ENCODE results near the gene UMAD1. TPM values are rescaled to one million over a fixed set of nuclear protein-coding genes. Genes with fewer than 3 reads are reported as not detected.

UMAD1 gene
- polyA plus RNA-seq, 1 of the 3 experiments (the other 2 are of a cell fraction), result 13.9 TPM

GRCh38 chr7:7857143-7857583 is 216.6 kb downstream of the UMAD1 start:
- Histone ChIP-seq H3K27ac (ENCODE audit: low read depth in 2 of 2, low read length in 1 of 2) (no peak overlapping the region), H2AFZ (ENCODE audit: low read depth) (no peak overlapping the region), H3K9ac (no peak overlapping the region), H3F3A (replicated peaks; ENCODE audit: insufficient read depth) (no peaks in the 10 kb centered on the region), H3K4me2 (no peak overlapping the region), H3K4me1 (ENCODE audit: control insufficient read depth in 1 of 2, insufficient read depth in 2 of 2, low read depth in 1 of 2, low read length in 1 of 2) (peaks cover 0 to 7% of the 10 kb centered on the region in 2 experiments; a peak in 2 of 4 replicates), H3K27me3 (ENCODE audit: insufficient read depth) (no peaks in the 10 kb centered on the region), H3K79me2 (ENCODE audit: insufficient read depth) (no peaks in the 10 kb centered on the region), H3K36me3 (replicated peaks in 1 of 2; ENCODE audit: control insufficient read depth in 1 of 2, insufficient read depth in 2 of 2, low read length in 1 of 2) (no peaks in the 10 kb centered on the region), H3K9me2 (no peaks in the 10 kb centered on the region), H4K20me1 (ENCODE audit: insufficient read depth) (no peaks in the 10 kb centered on the region), H3K4me3 (ENCODE audit: low read depth in 2 of 2, low read length in 1 of 2) (no peak overlapping the region), H3K9me3 (0 out of 2 replicates have a peak, but pooled peaks cover 10% of the 10 kb centered on the region)
- CTCF ChIA-PET, result interaction anchor here (0.8 to 1.9 kb wide), 2 partner anchors 14 to 176 kb away, joined by 3 to 4 read pairs; no protein-coding TSS in a partner anchor
- TF ChIP-seq FOXJ3 (CRISPR knock-in tag; IDR thresholded peaks at IDR 0.05) (no peak), JUND (IDR thresholded peaks at IDR 0.05) (no peak), IRF3 (IDR thresholded peaks at IDR 0.05; ENCODE audit: low read depth, low read length) (no peak), MAX (IDR thresholded peaks at IDR 0.05; ENCODE audit: low read depth) (no peak), SMC3 (IDR thresholded peaks at IDR 0.05; ENCODE audit: low read depth, low read length) (no peak)
- TF ChIP-seq, protein P1, sequence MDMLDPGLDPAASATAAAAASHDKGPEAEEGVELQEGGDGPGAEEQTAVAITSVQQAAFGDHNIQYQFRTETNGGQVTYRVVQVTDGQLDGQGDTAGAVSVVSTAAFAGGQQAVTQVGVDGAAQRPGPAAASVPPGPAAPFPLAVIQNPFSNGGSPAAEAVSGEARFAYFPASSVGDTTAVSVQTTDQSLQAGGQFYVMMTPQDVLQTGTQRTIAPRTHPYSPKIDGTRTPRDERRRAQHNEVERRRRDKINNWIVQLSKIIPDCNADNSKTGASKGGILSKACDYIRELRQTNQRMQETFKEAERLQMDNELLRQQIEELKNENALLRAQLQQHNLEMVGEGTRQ (IDR thresholded peaks at IDR 0.05; ENCODE audit: borderline replicate concordance, low read depth, low read length), result no peak
- no peak for DNase-seq
- 83% methylated on average over 3 of the region's 3 CpGs for WGBS (ENCODE audit: low lambda C conversion rate)
- POLR2A ChIA-PET, result no interaction called here

GRCh38 chr7:7858559-7858958 is 218.0 kb downstream of the UMAD1 start:
- Histone ChIP-seq H3K4me2 (no peak overlapping the region), H3K27me3 (ENCODE audit: insufficient read depth) (no peaks in the 10 kb centered on the region), H3K4me3 (ENCODE audit: low read depth in 2 of 2, low read length in 1 of 2) (no peak overlapping the region), H2AFZ (ENCODE audit: low read depth) (no peak overlapping the region), H3K9me3 (0 out of 2 replicates have a peak, but pooled peaks cover 10% of the 10 kb centered on the region), H3K27ac (ENCODE audit: low read depth in 2 of 2, low read length in 1 of 2) (no peak overlapping the region), H3K79me2 (ENCODE audit: insufficient read depth) (no peaks in the 10 kb centered on the region), H3K9ac (no peak overlapping the region), H3K4me1 (ENCODE audit: control insufficient read depth in 1 of 2, insufficient read depth in 2 of 2, low read depth in 1 of 2, low read length in 1 of 2) (peaks cover 0 to 7% of the 10 kb centered on the region in 2 experiments; a peak in 2 of 4 replicates), H3K36me3 (replicated peaks in 1 of 2; ENCODE audit: control insufficient read depth in 1 of 2, insufficient read depth in 2 of 2, low read length in 1 of 2) (no peaks in the 10 kb centered on the region), H4K20me1 (ENCODE audit: insufficient read depth) (no peaks in the 10 kb centered on the region), H3F3A (replicated peaks; ENCODE audit: insufficient read depth) (no peaks in the 10 kb centered on the region), H3K9me2 (no peaks in the 10 kb centered on the region)
- CTCF ChIA-PET, result interaction anchor here (0.7 to 1.9 kb wide), 5 partner anchors 11 to 1287 kb away, joined by 3 to 4 read pairs (median 3); no protein-coding TSS in a partner anchor
- WGBS (ENCODE audit: low lambda C conversion rate), result 90% methylated on average over 4 of the region's 4 CpGs
- POLR2A ChIA-PET, result no interaction called here
- DNase-seq, result no peak
- no peak for TF ChIP-seq REST (IDR thresholded peaks at IDR 0.05; ENCODE audit: low read depth, low read length)
- no peak for TF ChIP-seq RXRA (IDR thresholded peaks at IDR 0.05; ENCODE audit: borderline replicate concordance, low read depth)
- no peak for TF ChIP-seq SMC3 (IDR thresholded peaks at IDR 0.05; ENCODE audit: low read depth, low read length)
- TF ChIP-seq, protein P1 (IDR thresholded peaks at IDR 0.05; ENCODE audit: borderline replicate concordance, low read depth, low read length), result no peak
